Uterus (tissue), 2 donors: ENCODE results near the gene SUPT5H.

Experiments used
- POLR2A ChIP-seq, 2 donors: fragments of 450-650 bp; IDR thresholded peaks; one replicate each; pipeline ENCODE4 v1.6.1; 2016; ENCODE audit warnings: antibody characterized with exemption in 2 of 2, mild to moderate bottlenecking in 1 of 2, moderate library complexity in 1 of 2
- TF ChIP-seq, protein P1 (sequence below), 4 experiments: fragments of 200-600 bp in 2 of 4; fragments of 450-650 bp in 2 of 4; sonication (generic) in 2 of 4; IDR thresholded peaks; one replicate each; pipeline ENCODE4 v1.5.1; 2016 to 2019; ENCODE audit warnings: antibody characterized with exemption in 4 of 4, mild to moderate bottlenecking in 2 of 4, moderate library complexity in 1 of 4

GRCh38 chr19:39407410-39407659 is 38.0 kb upstream of the SUPT5H start:
- no peak for TF ChIP-seq POLR2A (IDR thresholded peaks at IDR 0.05)
- TF ChIP-seq, protein P1, sequence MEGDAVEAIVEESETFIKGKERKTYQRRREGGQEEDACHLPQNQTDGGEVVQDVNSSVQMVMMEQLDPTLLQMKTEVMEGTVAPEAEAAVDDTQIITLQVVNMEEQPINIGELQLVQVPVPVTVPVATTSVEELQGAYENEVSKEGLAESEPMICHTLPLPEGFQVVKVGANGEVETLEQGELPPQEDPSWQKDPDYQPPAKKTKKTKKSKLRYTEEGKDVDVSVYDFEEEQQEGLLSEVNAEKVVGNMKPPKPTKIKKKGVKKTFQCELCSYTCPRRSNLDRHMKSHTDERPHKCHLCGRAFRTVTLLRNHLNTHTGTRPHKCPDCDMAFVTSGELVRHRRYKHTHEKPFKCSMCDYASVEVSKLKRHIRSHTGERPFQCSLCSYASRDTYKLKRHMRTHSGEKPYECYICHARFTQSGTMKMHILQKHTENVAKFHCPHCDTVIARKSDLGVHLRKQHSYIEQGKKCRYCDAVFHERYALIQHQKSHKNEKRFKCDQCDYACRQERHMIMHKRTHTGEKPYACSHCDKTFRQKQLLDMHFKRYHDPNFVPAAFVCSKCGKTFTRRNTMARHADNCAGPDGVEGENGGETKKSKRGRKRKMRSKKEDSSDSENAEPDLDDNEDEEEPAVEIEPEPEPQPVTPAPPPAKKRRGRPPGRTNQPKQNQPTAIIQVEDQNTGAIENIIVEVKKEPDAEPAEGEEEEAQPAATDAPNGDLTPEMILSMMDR (IDR thresholded peaks at IDR 0.05): no peak
